A204.1 (cell line): Measurements from ENCODE around the gene PSMG3.

Experiments used
- FAIRE-seq: peaks from 2 replicates; lab custom pipeline; 2012; peaks lifted over from hg19 to GRCh38; lab: Jason Lieb, UNC

The PSMG3 gene

GRCh38 chr7:1558181-1558811 lies 11.5 kb downstream of the PSMG3 start:
- FAIRE-seq: no peak

- FAIRE-seq: no peak
Observed at GRCh38 chr7:1557771-1558170, 12.1 kb downstream of the PSMG3 start.

- FAIRE-seq: no peak
Observed at GRCh38 chr7:1557006-1557405, 12.8 kb downstream of the PSMG3 start.

GRCh38 chr7:1555813-1556543 lies 13.9 kb downstream of the PSMG3 start, which contains the start of gene TMEM184A:
TSS of gene TMEM184A (minus strand) at chr7:1556205. CDS start at chr7:1555484, 721 bp downstream.
- FAIRE-seq: no peak

- FAIRE-seq: no peak
Observed at GRCh38 chr7:1555046-1555812, 14.6 kb downstream of the PSMG3 start.

- FAIRE-seq: no peak
Observed at GRCh38 chr7:1554333-1555045, 15.3 kb downstream of the PSMG3 start.

- FAIRE-seq: no peak
Observed at GRCh38 chr7:1553512-1554210, 16.2 kb downstream of the PSMG3 start.

- no peak for FAIRE-seq
Observed at GRCh38 chr7:1552200-1552599, 17.6 kb downstream of the PSMG3 start.

GRCh38 chr7:1550846-1551155 lies 19.0 kb downstream of the PSMG3 start:
- FAIRE-seq: no peak

GRCh38 chr7:1550005-1550845 lies 19.6 kb downstream of the PSMG3 start:
- FAIRE-seq: no peak

- no peak for FAIRE-seq
Observed at GRCh38 chr7:1549357-1550004, 20.4 kb downstream of the PSMG3 start.

GRCh38 chr7:1548944-1549343 lies 20.9 kb downstream of the PSMG3 start:
- no peak for FAIRE-seq

- no peak for FAIRE-seq
Observed at GRCh38 chr7:1548438-1548831, 21.4 kb downstream of the PSMG3 start.

- FAIRE-seq: no peak
Observed at GRCh38 chr7:1547777-1548437, 21.9 kb downstream of the PSMG3 start.

- FAIRE-seq: no peak
Observed at GRCh38 chr7:1546909-1547776, 22.7 kb downstream of the PSMG3 start.

- no peak for FAIRE-seq
Observed at GRCh38 chr7:1546274-1546908, 23.4 kb downstream of the PSMG3 start.

GRCh38 chr7:1545417-1546246 lies 24.2 kb downstream of the PSMG3 start:
- FAIRE-seq: no peak
